ENCODE results near the gene MYH9. TPM values are rescaled to one million over a fixed set of nuclear protein-coding genes. Genes with fewer than 3 reads are reported as not detected.
"Not testable (repeated sequence)": the region's sequence is repeated elsewhere in the genome, so short reads cannot be mapped to it uniquely, and the experiment has no call there.

The MYH9 gene
- total RNA-seq, 1 donor = 340 TPM

DNA sequence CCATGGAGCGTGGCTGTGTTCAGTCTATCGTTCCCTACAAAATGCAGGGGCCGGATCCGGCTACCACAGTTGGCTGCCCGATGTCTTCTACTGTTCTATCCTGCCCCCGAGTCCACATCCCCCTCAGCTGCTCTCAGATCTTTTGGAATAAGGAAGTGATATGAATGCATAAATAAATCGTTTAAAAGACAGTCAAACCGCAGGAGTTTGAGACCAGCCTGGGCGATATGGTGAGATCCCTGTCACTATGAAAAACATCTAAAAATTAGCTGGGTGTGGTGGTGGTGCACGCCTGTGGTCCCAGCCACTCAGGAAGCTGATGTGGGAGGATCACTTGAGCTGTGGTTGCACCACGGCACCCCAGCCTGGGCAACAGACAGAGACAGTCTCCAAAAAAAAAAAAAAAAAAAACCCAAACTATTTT, 97.8 kb downstream of the MYH9 start:
- peaks cover 28% of the 10 kb centered on the region for H3K4me1 ChIP-seq (ENCODE audit: insufficient read depth, low read length)
- H3K4me3 ChIP-seq (ENCODE audit: low read length); H3K9me3 ChIP-seq (ENCODE audit: low read depth, low read length); H3K27me3 ChIP-seq (ENCODE audit: insufficient read depth, low read length): not testable (repeated sequence)

DNA sequence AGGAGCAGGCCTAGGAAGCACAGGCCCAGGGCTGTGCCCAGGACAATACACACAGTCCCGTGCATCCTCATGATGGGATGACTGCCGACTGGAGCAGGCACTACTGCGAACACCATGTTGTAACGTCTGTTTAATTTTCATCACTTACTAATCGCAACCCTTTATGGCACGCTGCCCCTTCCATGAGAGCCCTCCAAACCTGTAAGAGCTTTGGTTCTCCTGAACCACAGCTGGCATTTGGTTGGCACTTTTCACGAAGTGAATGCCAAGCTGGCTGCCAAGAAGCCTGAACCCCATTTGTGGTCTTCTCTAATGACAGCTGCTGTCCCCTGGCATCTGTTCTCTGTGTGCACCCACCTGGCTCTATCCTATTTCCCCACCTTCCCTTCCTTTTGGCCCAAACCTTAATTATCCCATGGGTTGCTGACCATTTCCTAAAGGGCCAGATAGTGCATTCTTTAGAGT, 98.3 kb downstream of the MYH9 start:
- peaks cover 28% of the 10 kb centered on the region for H3K4me1 ChIP-seq (ENCODE audit: insufficient read depth, low read length)
- H3K9me3 ChIP-seq (ENCODE audit: low read depth, low read length) = no peaks in the 10 kb centered on the region
- H3K27me3 ChIP-seq (ENCODE audit: insufficient read depth, low read length) = no peaks in the 10 kb centered on the region
- H3K4me3 ChIP-seq (ENCODE audit: low read length) = no peak overlapping the region

DNA sequence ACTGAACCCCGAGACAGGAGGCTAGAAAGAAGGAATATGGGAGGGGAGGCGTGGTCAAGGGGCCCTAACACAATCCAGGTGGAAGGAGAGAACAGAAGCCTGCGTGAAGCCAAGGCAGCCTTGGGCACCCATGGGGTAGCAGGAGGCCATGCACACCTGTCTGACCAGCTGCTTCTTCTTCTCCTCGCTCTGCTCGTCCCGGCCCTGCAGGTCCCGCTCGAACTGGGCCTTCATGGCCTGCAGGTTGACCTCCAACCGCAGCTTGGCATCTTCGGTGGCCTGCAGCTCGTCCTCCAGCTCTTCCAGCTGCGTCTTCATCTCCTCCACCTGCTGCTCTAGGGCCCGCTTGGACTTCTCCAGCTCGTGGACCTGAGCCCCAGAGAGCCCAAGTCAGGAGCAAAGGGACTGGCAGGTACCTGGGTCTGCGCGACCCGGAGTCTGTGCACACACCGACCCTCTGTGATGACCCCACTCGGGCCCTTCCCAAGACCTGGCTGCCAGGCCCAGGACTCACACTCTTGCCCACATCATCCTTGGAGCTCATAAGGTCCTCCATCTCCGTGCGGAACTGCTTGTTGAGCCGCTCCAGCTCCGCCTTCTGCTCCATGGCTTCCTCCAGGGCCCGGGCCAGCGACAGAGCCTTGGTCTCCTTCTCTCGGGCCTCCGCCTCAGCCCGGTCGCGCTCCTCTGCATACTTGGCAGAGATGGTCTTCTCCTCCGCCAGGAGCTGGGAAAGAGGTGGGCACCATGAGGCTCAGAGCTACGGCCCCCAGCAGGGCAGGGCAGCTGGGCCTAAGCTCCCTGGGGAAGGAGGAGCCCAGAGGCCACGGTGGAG, 99.0 kb downstream of the MYH9 start:
- peaks cover 28% of the 10 kb centered on the region for H3K4me1 ChIP-seq (ENCODE audit: insufficient read depth, low read length)

DNA sequence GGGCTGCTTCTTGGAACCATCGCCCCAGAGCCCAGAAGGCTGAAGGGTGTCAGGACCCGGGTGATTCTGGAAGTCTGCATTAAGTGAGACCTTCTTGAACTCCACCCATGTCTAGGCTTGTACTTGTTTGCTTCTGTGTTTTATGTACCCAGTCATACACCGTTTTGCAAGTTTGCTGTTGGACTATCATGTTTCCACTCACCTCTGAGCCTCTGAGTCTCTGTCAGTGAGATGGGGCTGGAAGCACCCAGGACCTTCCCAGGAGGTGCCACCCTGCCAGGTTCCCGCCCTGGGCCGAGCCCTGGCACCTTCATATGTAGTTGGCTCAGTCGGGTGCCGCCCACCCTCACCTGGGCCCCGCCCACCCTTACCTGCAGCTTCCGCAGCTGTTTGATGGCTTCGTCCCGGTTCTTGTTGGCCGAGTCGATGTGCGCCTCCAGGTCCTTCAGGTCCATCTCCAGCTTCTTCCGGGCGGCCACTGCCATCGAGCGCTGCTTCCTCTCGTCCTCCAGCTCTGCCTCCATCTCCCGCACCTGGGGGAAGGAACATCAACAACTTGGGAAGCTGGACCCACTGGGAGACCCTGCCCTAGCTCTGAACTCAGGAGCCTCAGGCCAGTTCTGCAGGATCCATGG, 99.8 kb downstream of the MYH9 start:
- Histone ChIP-seq H3K27me3 (ENCODE audit: insufficient read depth, low read length) (no peaks in the 10 kb centered on the region), H3K4me3 (ENCODE audit: low read length) (no peak overlapping the region), H3K4me1 (ENCODE audit: insufficient read depth, low read length) (peaks cover 28% of the 10 kb centered on the region)

More for the DNA sequence above, 99.0 kb downstream of the MYH9 start:
- Histone ChIP-seq H3K27me3 (ENCODE audit: insufficient read depth, low read length) (no peaks in the 10 kb centered on the region), H3K4me3 (ENCODE audit: low read length) (no peak overlapping the region), H3K9me3 (ENCODE audit: low read depth, low read length) (no peaks in the 10 kb centered on the region)

DNA sequence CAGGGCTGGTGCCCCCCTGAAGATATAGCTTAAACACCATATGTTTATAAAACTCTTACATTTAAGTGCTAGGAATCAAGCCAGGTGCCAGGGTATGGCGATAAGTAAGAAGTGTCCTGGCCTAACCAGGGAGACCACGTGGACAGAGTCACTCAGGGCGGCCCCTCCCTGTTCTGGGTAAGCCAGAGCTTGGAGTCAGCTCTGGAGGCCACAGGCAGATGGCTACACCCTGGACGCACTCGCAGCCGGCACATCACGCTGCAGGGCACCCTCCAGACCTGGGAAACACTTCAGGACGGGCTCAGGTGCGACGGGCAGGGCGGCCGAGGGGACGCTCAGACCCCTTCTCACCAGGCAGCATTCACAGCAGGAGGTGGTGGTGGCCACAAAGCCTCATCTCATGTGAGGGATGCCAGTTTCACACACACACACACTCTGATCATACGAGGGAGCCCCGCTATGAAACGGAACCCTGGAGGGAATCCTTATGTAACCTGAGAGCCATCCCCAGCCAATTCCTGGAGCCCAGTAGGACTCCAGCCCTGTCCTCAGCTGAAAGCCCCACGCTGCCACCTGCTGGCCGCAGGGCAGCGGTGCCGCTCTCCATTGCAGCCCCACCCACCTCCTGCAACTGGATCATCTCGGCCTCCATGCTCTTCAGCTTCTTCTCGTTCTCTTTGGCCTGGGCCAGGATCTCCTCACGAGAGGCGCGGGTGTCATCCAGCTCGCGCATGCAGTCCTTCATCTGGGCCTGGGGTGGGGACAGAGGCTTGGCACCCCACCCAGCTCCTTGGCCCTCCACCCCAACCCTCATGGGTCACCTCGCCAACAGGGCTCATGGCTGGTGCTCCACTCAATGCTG, 101.4 kb downstream of the MYH9 start:
- Histone ChIP-seq H3K4me1 (ENCODE audit: insufficient read depth, low read length) (peaks cover 28% of the 10 kb centered on the region), H3K9me3 (ENCODE audit: low read depth, low read length) (no peaks in the 10 kb centered on the region), H3K4me3 (ENCODE audit: low read length) (no peak overlapping the region), H3K27me3 (ENCODE audit: insufficient read depth, low read length) (no peaks in the 10 kb centered on the region)

More for the DNA sequence above, 99.8 kb downstream of the MYH9 start:
- H3K9me3 ChIP-seq (ENCODE audit: low read depth, low read length) = no peaks in the 10 kb centered on the region

DNA sequence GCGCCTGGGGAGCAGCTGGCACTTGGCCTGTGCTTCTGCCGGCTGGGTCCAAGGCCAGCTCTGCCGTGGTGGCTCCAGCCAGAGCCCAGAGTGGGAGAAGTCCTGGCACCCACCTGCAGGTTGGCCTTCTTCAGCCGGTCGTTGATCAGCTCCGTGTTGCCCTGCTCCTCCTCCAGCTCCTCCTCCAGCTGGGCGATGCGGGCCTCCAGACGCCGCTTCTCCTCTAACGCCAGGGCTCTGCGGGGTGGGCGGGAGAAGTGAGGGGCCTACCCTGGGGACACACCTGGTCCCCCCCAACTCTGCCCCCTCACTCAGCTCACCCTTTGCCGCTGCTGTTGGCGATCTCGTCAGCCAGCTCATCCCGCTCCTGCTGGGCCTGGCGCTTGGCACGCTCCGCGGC, 102.2 kb downstream of the MYH9 start:
- Histone ChIP-seq H3K4me1 (ENCODE audit: insufficient read depth, low read length) (peaks cover 28% of the 10 kb centered on the region), H3K9me3 (ENCODE audit: low read depth, low read length) (no peaks in the 10 kb centered on the region), H3K27me3 (ENCODE audit: insufficient read depth, low read length) (no peaks in the 10 kb centered on the region), H3K4me3 (ENCODE audit: low read length) (no peak overlapping the region)

DNA sequence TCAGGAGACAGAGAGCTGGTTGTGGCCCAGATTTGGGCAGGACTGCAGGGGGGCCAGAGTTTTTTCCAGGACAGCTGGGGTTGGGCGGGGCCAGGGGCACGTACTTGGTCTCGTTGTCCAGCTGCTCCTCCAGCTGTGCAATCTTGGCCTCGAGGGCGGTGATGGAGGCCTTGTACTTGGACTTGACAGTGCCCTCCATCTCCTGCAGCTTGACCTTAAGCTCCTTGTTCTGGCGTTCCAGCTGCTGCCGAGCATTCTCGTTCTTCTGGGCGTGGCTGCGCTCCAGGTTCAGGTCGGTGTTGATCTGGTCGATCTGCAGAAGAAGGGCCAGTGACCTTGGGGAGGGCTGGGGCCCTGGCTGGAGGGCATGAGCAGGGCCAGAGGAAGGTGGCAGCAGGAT, 102.8 kb downstream of the MYH9 start:
- Histone ChIP-seq H3K27me3 (ENCODE audit: insufficient read depth, low read length) (no peaks in the 10 kb centered on the region), H3K4me1 (ENCODE audit: insufficient read depth, low read length) (peaks cover 28% of the 10 kb centered on the region), H3K9me3 (ENCODE audit: low read depth, low read length) (no peaks in the 10 kb centered on the region), H3K4me3 (ENCODE audit: low read length) (no peak overlapping the region)

DNA sequence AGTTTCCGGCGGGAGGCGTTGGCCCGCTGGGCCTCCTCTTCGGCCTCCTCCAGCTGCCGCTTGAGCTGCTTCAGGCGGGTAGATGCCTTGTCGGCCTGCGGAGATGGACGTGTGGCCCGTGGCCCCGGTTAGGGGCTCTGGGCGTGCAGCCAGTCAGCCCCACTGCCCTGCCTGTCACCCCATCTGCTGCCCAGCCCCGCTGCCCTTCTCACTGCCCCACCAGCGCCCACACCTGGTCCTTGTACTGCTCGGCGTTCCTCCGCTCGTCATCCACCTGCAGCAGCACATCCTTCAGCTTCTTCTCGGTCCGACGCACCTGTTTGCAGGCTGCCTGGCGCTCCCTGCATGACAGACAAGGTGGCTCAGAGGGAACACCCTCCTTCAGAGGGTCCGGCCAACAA, 103.6 kb downstream of the MYH9 start:
- H3K9me3 ChIP-seq (ENCODE audit: low read depth, low read length) = no peaks in the 10 kb centered on the region
- no peak overlapping the region for H3K4me3 ChIP-seq (ENCODE audit: low read length)
- H3K4me1 ChIP-seq (ENCODE audit: insufficient read depth, low read length) = peaks cover 27% of the 10 kb centered on the region
- H3K27me3 ChIP-seq (ENCODE audit: insufficient read depth, low read length) = no peaks in the 10 kb centered on the region

DNA sequence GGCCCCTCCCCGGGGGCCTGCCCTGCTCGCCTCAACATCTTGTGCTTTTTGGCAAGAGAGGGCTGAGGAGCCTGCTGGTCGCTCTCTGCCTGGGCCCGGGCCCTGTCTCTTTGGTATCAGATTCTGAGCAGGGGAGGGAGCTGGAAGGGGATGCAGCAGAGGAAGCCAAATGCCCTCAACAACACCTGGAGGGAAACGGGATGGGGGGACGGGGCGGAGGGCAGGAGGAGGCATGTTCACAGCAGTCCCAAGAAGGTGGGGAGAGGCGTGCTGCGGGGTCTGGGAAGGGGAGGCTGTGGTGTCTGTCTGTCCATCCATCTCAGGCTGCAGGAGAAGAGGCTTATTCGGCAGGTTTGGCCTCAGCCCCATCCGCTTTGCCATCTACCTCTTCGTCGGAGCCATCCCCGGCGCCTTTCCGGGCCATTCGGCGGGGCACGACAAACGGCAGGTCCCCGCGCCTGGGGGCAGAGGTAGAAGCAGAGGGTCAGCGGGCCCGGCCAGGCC, 105.4 kb downstream of the MYH9 start:
- H3K4me3 ChIP-seq (ENCODE audit: low read length) = no peak overlapping the region
- peaks cover 20% of the 10 kb centered on the region for H3K4me1 ChIP-seq (ENCODE audit: insufficient read depth, low read length)
- no peaks in the 10 kb centered on the region for H3K27me3 ChIP-seq (ENCODE audit: insufficient read depth, low read length)
- H3K9me3 ChIP-seq (ENCODE audit: low read depth, low read length) = no peaks in the 10 kb centered on the region

DNA sequence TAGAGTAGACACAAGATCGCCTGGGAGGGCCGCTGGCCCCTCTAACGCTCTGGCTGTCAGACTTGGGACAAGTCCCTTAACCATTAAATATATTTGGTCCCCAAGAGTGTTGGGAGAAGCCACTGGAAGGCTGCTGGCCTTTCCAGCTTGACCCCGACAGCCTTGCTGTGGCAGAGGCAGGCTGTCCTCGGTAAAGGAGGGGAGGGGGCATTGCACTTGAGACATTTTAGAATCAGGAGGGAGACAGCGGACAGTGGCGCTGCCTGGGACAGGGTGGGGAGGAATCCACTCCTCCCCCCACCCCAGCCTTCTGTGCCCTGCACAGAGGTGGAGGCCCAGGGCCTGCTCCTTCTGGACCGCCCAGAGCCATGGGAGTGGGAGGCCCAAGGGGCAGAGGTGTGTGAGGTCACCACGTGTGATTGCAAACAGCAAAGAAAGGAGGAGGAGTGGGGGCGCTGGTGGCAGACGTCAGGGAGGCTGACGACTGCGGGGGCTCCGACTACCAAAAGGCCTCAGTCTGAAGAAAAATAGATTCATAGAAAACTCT, 105.9 kb downstream of the MYH9 start:
- no peak overlapping the region for H3K4me3 ChIP-seq (ENCODE audit: low read length)
- H3K27me3 ChIP-seq (ENCODE audit: insufficient read depth, low read length) = no peaks in the 10 kb centered on the region
- H3K4me1 ChIP-seq (ENCODE audit: insufficient read depth, low read length) = peaks cover 20% of the 10 kb centered on the region
- H3K9me3 ChIP-seq (ENCODE audit: low read depth, low read length) = no peaks in the 10 kb centered on the region

DNA sequence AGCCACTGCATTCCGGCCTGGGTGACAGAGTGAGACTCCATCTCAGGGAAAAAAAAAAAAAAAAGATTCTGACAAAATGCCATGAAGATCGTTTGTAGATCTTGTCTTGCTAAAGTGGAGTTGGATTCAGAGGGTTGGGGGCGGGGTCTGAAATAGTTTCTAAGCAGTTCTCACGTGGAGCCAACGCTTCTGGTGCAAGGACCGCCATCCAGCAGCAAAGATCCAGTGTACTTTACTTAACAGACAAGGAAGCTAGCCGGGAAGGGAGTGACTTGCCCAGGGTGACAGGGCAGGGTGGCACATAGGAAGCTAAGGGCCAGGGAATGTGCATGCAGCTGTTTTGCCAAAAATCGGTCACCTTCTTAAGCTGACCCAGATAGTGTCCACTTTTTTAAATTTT, 107.4 kb downstream of the MYH9 start:
- H3K4me1 ChIP-seq (ENCODE audit: insufficient read depth, low read length) = peaks cover 16% of the 10 kb centered on the region
- H3K4me3 ChIP-seq (ENCODE audit: low read length) = no peak overlapping the region
- H3K9me3 ChIP-seq (ENCODE audit: low read depth, low read length) = no peaks in the 10 kb centered on the region
- no peaks in the 10 kb centered on the region for H3K27me3 ChIP-seq (ENCODE audit: insufficient read depth, low read length)

DNA sequence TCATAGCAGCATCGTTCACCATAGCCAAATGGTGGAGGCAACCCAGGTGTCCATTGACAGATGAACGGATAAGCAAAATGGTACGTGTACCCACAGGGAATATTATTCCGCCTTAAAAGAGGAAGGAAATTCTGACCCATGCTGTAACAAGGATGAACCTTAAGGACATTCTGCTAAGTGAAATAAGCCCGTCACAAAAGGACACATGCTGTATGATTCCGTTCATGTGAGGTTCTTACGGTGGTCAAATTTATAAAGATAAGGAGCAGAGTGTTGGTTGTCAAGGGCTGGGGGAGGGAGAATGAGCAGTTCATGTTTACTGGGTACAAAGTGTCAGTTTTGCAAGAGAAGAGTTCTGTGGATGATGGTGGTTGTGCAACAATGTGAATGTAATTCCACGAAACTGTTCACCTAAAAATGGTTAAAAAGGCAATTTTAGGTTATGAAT, 108.5 kb downstream of the MYH9 start:
- no peak overlapping the region for H3K4me3 ChIP-seq (ENCODE audit: low read length)
- no peaks in the 10 kb centered on the region for H3K27me3 ChIP-seq (ENCODE audit: insufficient read depth, low read length)
- H3K4me1 ChIP-seq (ENCODE audit: insufficient read depth, low read length) = peaks cover 16% of the 10 kb centered on the region
- no peaks in the 10 kb centered on the region for H3K9me3 ChIP-seq (ENCODE audit: low read depth, low read length)

DNA sequence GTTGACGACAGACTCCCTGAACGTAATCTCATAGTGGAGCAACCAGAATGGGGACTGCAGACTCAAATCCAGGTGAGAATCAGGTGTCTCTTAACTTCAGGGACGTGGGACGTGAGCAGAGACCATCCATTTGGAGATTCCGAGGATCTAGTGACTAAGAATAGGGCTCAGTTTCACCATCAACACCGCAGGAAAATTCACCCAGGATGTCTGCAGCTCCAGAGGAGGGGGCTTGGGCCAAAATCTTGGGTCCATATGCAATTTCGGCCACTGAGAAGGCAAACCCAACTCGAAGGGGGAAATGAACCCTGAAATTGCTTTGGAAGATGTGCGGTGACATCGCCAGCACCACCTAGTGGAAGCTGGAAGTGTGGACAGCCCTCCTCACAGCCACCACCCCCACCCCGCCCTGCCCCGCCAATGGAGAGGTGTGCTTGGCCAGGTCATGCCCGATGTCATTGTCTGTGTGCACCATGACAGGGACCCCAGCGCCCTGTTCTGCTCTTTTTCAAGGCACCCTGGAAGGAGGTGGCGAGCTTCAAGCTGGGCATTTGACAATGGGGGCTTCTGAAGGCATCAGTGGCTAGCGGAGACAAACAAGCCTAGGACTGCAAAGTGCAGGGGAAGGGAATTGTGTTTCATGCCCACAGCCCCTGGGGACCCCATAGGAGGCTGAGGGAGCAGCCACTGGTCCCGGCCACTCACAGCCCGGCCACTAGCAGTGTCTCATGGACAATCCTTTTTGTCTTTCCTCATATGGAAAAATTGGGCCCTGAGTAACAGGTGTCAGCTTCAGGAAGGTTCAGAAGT, 110.1 kb downstream of the MYH9 start:
- Histone ChIP-seq H3K27me3 (ENCODE audit: insufficient read depth, low read length) (no peaks in the 10 kb centered on the region), H3K9me3 (ENCODE audit: low read depth, low read length) (no peaks in the 10 kb centered on the region), H3K4me1 (ENCODE audit: insufficient read depth, low read length) (peaks cover 16% of the 10 kb centered on the region), H3K4me3 (ENCODE audit: low read length) (no peak overlapping the region)

DNA sequence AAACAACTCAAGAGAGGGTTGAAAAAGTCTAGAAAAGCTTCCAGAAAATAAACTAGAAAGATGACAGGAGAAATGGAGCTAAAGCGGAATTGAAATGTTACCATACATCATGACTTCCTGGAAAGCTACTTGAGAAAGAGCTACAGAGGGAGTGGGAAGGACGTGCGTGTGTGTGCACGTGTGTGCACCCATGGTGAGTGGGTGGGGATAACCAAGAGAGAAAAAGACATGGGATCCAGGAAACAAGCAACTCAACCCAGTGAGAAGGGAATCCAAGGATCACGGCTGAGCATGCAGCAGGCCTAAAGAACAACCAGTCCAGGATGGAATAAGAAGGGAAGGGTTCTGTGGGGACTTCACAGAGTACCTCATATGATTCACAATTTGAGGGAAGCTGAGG, 113.2 kb downstream of the MYH9 start:
- no peak overlapping the region for H3K4me3 ChIP-seq (ENCODE audit: low read length)
- H3K9me3 ChIP-seq (ENCODE audit: low read depth, low read length) = no peaks in the 10 kb centered on the region
- no peaks in the 10 kb centered on the region for H3K27me3 ChIP-seq (ENCODE audit: insufficient read depth, low read length)
- H3K4me1 ChIP-seq (ENCODE audit: insufficient read depth, low read length) = peaks cover 11% of the 10 kb centered on the region

Measured in mononuclear cell (primary cell).